Body of pancreas (tissue), 4 donors: ENCODE data around the gene MYH7.

Experiments used
- CTCF ChIP-seq, 7 experiments: fragments of 450-650 bp in 4 of 7; fragments of 200-600 bp in 3 of 7; sonication (generic) in 3 of 7; IDR thresholded peaks; one replicate each; pipeline ENCODE4 v1.5.1; 2016 to 2019; ENCODE audit warnings: antibody characterized with exemption in 7 of 7
- POLR2A ChIP-seq, 3 donors: fragments of 450-650 bp; IDR thresholded peaks; one replicate each; pipeline ENCODE4 v1.6.1; 2016; ENCODE audit warnings: antibody characterized with exemption in 3 of 3, mild to moderate bottlenecking in 2 of 3

GRCh38 chr14:23438101-23438971 is 2.9 kb upstream of the MYH7 start:
- TF ChIP-seq CTCF (IDR thresholded peaks at IDR 0.05), result no peak
- no peak for TF ChIP-seq POLR2A (IDR thresholded peaks at IDR 0.05)
